Inflammatory macrophage (primary cell): Measurements from ENCODE around the gene TMEM101.
"Not testable (repeated sequence)": the region's sequence is repeated elsewhere in the genome, so short reads cannot be mapped to it uniquely, and the experiment has no call there.

ENCODE experiments used
- DNase-seq, 2 donors: peaks; one replicate each; pipeline ENCODE4 v3.0.0-alpha.2; 2020 to 2022

The TMEM101 gene

GRCh38 chr17:44000141-44000860, 14.5 kb downstream of the TMEM101 start:
- DNase-seq = no peak

- DNase-seq = no peak
Observed at GRCh38 chr17:43999024-43999423, 15.7 kb downstream of the TMEM101 start.

GRCh38 chr17:43998552-43998951, 16.2 kb downstream of the TMEM101 start:
- DNase-seq = peak; percentile 55 to 60

- not testable (repeated sequence) for DNase-seq
Observed at GRCh38 chr17:43997180-43997579, 17.6 kb downstream of the TMEM101 start.

- DNase-seq = no peak
Observed at GRCh38 chr17:43995150-43995471, 19.7 kb downstream of the TMEM101 start.

- DNase-seq = peak; percentile 48 to 67
Observed at GRCh38 chr17:43994272-43995149, 20.3 kb downstream of the TMEM101 start.

GRCh38 chr17:43992641-43993040, 22.1 kb downstream of the TMEM101 start:
- DNase-seq = no peak

- no peak for DNase-seq
Observed at GRCh38 chr17:43988301-43988700, 26.5 kb downstream of the TMEM101 start.

GRCh38 chr17:43987131-43988021, 27.4 kb downstream of the TMEM101 start:
- no peak for DNase-seq

- no peak for DNase-seq
Observed at GRCh38 chr17:43986225-43986981, 28.4 kb downstream of the TMEM101 start.

- no peak for DNase-seq
Observed at GRCh38 chr17:43984521-43984920, 30.2 kb downstream of the TMEM101 start.

GRCh38 chr17:43983515-43984411, 31.0 kb downstream of the TMEM101 start:
- DNase-seq = no peak

GRCh38 chr17:43983196-43983514, 31.6 kb downstream of the TMEM101 start:
- DNase-seq = no peak

GRCh38 chr17:43982171-43982570, 32.6 kb downstream of the TMEM101 start:
- no peak for DNase-seq

GRCh38 chr17:43979671-43980070, 35.1 kb downstream of the TMEM101 start:
- DNase-seq = no peak

GRCh38 chr17:43979011-43979410, 35.8 kb downstream of the TMEM101 start:
- DNase-seq = no peak

- DNase-seq = no peak
Observed at GRCh38 chr17:43978078-43978477, 36.7 kb downstream of the TMEM101 start.

GRCh38 chr17:43976963-43977837, 37.6 kb downstream of the TMEM101 start:
- no peak for DNase-seq

- DNase-seq = no peak
Observed at GRCh38 chr17:43975898-43976297, 38.9 kb downstream of the TMEM101 start.
